Stomach smooth muscle (tissue), 2 donors: ENCODE measurements around the gene PLXNB2.

Experiments used
- H3K27ac ChIP-seq: one replicate; pipeline ENCODE4 v1.7.0; 2013; ENCODE audit warnings: mild to moderate bottlenecking, low read length, inconsistent platforms
- H3K27me3 ChIP-seq, 2 donors: one replicate each; pipeline ENCODE4 v1.7.0; 2013; ENCODE audit warnings: low read length in 2 of 2; ENCODE audit not compliant: insufficient read depth in 2 of 2, control insufficient read depth in 1 of 2
- H3K36me3 ChIP-seq, 2 donors: one replicate each; pipeline ENCODE4 v1.7.0; 2013; ENCODE audit warnings: low read length in 2 of 2; ENCODE audit not compliant: control insufficient read depth in 2 of 2, insufficient read depth in 2 of 2
- H3K4me1 ChIP-seq: one replicate; pipeline ENCODE4 v1.7.0; 2013; ENCODE audit warnings: low read length; ENCODE audit not compliant: control insufficient read depth, insufficient read depth
- H3K4me3 ChIP-seq, 2 donors: one replicate each; pipeline ENCODE4 v1.7.0; 2013; ENCODE audit warnings: low read length in 2 of 2
- H3K9ac ChIP-seq, 2 donors: one replicate each; pipeline ENCODE4 v1.7.0; 2013; ENCODE audit warnings: low read length in 2 of 2, mild to moderate bottlenecking in 1 of 2
- H3K9me3 ChIP-seq, 2 donors: one replicate each; pipeline ENCODE4 v1.7.0; 2013; ENCODE audit warnings: low read length in 2 of 2; ENCODE audit not compliant: control insufficient read depth in 2 of 2
- donor health status: healthy.
- donor health status: Pancreatic carcinoma.

The PLXNB2 gene

DNA sequence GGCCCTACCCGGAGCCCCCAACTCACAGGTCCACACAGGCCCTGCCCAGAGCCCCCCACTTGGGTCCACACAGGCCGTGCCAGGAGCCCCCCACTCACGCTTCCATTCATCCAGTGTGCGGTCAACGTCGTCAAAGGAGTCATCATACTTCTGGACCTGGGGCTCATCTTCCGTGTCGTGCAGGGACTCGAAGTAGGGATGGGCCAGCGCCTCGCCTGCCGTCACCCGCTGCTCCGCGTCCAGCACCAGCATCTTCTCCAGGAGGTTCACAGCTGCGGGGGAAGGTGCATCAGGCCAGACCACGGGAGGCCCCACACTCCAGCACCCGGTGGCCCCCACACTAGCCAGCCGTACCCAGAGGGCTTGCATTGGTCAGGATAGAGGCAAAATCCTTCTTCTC, 52.3 kb downstream of the PLXNB2 start:
- H3K36me3 ChIP-seq, result no peaks in the 10 kb centered on the region
- H3K4me3 ChIP-seq, result no peak overlapping the region
- no peak overlapping the region for H3K27ac ChIP-seq
- H3K9ac ChIP-seq, result no peak overlapping the region
- no peaks in the 10 kb centered on the region for H3K9me3 ChIP-seq
- H3K4me1 ChIP-seq, result peaks cover 23% of the 10 kb centered on the region
- no peaks in the 10 kb centered on the region for H3K27me3 ChIP-seq

DNA sequence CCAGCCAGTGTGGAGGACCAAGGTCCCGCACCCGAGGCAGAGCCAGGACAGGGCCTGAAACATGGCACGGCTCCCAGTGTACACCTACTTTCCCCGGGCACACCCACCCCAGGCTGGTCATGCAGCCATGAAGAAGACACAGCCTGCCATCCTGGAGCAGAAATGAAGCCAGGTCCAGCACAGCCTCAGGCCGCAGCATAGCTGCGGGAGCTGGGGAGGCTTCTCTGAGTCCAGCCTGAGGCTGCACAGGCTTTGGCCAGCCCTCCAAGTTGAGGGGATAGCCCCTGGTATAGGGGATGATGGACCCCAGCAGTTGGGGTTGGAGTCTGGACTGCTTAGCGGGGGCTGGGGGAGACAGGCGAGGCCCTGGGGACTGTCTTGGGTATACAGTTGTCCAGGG, 53.5 kb downstream of the PLXNB2 start:
- Histone ChIP-seq H3K9me3 (no peaks in the 10 kb centered on the region), H3K4me1 (peaks cover 25% of the 10 kb centered on the region), H3K4me3 (no peak overlapping the region), H3K36me3 (no peaks in the 10 kb centered on the region), H3K27ac (no peak overlapping the region), H3K27me3 (no peaks in the 10 kb centered on the region), H3K9ac (no peak overlapping the region)

DNA sequence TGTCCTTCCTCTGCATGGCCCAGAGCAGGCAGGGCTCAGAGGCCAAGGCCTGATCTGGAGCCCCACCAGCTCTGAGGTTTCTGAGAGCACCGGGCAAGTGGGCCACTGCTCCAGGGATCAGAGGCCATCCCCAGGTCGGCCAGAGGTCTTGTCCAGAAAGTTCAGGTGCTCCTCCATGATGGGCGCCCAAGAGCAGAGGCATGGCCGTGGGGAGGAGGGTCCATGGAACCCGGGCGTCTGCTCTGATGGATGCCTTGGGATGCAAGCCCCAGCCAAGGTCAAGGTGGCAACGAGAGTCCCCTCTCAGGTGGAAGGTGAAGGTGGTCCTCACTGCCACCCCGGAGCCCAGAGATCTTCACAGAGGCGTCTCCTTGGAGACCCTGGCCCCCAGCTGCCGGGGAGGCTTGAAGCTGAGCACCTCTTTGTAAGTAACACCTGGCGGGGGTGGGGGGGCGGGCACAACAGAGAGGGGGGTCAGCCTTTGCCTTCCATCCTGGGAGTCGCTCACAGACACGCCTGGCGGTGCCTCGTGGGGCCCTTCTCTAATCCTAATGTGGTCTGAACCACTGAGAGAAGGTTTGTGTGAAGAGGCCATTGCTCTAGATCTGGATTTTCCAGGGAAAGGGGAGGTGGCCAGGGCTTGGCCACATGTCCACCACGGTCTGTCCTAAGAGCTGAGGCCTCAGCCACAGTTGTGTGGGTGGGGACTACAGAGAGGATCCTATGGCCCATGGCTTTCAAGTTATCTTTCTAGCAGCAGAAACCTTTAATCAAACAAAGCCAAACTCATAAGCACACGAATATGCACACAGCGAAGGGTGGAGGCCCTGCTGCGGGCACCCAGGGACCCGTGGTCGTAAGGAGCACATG, 54.2 kb downstream of the PLXNB2 start:
- H3K27me3 ChIP-seq, result no peaks in the 10 kb centered on the region
- peaks cover 25% of the 10 kb centered on the region for H3K4me1 ChIP-seq
- no peak overlapping the region for H3K4me3 ChIP-seq
- no peaks in the 10 kb centered on the region for H3K36me3 ChIP-seq
- no peak overlapping the region for H3K9ac ChIP-seq
- no peaks in the 10 kb centered on the region for H3K9me3 ChIP-seq
- no peak overlapping the region for H3K27ac ChIP-seq

DNA sequence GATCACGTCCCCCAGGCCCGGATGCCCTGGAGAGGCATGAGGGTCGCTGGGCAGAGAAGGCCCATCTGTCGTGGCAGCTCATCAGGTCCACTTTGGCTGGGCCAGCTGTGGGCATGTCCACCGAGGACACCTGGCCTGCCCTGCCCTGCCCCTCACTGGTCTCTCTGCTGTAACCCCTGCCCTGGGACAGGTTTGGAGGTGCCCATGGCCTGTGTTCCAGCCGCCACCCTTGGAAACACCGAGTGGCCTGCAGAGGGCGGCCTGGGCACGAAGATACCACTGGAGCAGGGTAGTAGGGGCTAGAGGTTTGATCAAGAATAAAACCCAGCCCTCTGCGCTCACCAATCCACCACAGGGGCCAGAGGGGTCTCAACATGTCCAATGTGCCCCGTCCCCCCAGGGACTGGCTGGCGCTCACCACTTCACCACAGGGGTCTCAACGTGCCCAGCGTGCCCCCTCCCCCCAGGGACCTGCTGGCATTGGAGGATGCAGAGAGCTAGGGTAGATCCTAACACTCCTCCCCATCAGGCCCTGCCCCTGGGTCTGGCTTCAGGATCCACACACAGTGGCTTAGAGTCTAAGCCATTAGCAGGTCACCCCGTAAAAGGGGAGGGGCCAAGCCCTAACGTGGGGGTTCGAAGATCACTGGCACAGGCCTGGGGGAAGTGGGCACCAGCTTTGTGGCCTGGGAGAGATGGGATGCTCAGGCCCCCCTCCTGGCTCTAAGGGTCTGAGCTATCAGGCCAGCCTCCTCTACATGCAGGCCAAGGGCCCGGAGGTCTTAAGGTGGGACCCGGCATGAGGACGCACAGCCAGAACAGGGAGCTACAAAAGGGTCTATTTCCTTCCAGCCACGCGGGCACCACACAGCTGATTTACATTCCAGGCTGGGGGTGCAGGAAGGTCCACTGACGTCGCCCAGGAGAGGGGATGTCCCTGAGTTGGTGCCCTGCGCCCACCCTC, 55.1 kb downstream of the PLXNB2 start:
- Histone ChIP-seq H3K36me3 (peaks cover 0 to 3% of the 10 kb centered on the region in 2 donors), H3K27ac (peak overlapping the region; percentile 74), H3K27me3 (no peaks in the 10 kb centered on the region), H3K4me1 (peaks cover 25% of the 10 kb centered on the region), H3K9ac (peak overlapping the region in 1 of 2 donors; percentile 42), H3K4me3 (peak overlapping the region in 1 of 2 donors; percentile 8), H3K9me3 (no peaks in the 10 kb centered on the region)

DNA sequence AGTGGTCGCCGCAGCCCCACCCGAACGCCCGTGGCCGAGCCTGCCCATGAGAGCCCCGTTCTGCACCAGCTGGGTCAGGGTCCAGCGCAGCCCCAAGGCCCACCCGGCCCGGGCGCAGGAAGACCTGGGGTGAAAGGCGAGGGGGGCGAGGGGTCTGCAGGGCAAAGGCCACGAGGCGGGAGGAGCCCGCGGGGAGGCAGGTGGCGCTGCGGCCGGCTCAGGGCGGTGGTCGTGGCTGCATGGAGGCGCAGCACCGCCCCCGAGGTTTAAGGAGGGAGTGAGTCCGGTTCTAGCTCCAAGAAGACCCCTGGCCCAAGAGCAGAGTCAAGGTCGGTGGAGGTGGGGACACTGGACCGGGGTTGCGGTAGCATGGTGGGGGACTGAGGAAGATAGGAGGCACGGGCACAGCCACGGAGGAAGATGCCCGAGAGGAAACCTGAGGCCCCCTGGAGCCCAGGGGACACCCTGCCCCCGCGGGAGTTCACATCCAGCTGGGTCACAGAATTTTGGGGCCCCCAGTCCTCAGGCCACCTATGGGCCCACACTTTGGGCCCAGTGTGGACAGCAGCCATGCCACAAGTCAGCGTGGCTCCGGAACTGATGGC, 55.9 kb downstream of the PLXNB2 start:
- H3K36me3 ChIP-seq, result peaks cover 2 to 6% of the 10 kb centered on the region in 2 donors
- H3K9me3 ChIP-seq, result no peaks in the 10 kb centered on the region
- H3K27ac ChIP-seq, result peak overlapping the region; percentile 74
- no peaks in the 10 kb centered on the region for H3K27me3 ChIP-seq
- H3K9ac ChIP-seq, result peak overlapping the region in 1 of 2 donors; percentile 42
- peaks cover 28% of the 10 kb centered on the region for H3K4me1 ChIP-seq
- H3K4me3 ChIP-seq, result peak overlapping the region; percentile 72 to 88

DNA sequence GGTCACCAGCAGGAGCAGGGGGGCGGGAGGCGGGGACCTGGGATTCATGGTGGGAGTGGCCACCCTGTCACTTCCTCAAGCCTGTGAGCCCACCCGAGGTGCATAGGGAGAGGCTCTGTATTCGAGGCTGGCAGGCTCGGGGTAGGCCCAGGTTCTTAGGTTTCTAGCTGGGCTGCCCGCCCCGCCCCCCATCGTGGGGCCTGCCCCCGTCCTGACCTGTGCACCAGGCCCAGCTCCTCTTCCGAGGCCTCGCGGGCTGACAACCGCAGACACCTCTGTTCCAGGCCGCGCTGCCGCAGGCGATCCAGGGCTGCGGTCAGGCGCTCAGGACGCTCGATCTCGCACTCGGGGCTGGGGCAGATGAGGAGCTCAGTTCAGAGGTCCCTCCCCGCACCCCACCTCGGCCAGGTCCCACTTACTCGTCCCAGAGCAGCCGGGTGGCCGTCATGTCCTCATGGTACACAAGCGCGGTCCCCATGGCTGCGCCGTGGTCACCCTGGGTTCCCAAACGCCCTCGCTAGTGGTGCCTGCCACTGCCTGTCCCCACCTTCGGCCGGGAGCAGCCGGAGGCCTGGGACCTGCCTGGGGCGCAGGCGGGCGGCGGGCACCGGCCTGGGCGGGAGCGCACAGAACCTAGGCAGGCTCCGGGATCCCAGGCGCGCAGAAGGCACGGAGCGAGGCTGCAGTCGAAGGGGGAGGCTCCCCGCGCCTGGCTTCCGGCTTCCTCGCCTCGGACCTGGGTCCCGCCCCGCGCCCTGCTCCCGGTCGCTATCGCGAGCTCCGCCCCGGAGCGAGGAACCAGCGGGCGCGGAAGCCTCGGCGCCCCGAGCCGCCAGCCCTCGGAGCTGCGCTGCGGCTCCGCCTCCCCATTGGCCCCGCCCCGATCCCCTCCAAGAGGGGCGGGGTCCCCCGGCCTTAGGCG, 56.6 kb downstream of the PLXNB2 start, which contains the start of gene HDAC10:
TSS of gene HDAC10 (minus strand) at position 711 of the 922 bp plus-strand sequence. CDS start at position 478, 233 bp downstream.
- Histone ChIP-seq H3K4me3 (peak within 1 kb of the TSS; percentile 72 to 88), H3K9me3 (no peaks in the 10 kb centered on the region), H3K36me3 (peaks cover 8 to 12% of the 10 kb centered on the region in 2 donors), H3K27me3 (no peaks in the 10 kb centered on the region), H3K27ac (peak within 1 kb of the TSS; percentile 74), H3K4me1 (peaks cover 35% of the 10 kb centered on the region), H3K9ac (peak within 1 kb of the TSS; percentile 76)

DNA sequence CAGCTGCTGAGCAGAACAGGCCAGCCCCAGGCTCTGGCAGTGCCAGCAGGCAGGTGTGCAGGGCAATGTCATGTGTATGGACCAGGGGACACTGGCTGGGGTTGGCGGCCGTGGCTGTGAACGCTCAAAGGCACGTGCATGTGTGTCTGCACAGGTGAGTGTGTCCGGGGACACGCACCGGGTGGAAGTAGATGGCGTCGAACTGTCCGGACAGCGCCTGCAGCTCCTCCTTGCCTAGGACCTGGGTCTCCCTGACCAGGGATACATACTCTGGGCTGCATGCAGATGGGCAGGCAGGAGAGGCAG, 57.2 kb downstream of the PLXNB2 start:
- H3K9me3 ChIP-seq, result no peaks in the 10 kb centered on the region
- H3K36me3 ChIP-seq, result peaks cover 8 to 12% of the 10 kb centered on the region in 2 donors
- peaks cover 41% of the 10 kb centered on the region for H3K4me1 ChIP-seq
- H3K27ac ChIP-seq, result peak overlapping the region; percentile 58
- H3K9ac ChIP-seq, result peak overlapping the region; percentile 76
- no peaks in the 10 kb centered on the region for H3K27me3 ChIP-seq
- H3K4me3 ChIP-seq, result peak overlapping the region; percentile 72 to 88

DNA sequence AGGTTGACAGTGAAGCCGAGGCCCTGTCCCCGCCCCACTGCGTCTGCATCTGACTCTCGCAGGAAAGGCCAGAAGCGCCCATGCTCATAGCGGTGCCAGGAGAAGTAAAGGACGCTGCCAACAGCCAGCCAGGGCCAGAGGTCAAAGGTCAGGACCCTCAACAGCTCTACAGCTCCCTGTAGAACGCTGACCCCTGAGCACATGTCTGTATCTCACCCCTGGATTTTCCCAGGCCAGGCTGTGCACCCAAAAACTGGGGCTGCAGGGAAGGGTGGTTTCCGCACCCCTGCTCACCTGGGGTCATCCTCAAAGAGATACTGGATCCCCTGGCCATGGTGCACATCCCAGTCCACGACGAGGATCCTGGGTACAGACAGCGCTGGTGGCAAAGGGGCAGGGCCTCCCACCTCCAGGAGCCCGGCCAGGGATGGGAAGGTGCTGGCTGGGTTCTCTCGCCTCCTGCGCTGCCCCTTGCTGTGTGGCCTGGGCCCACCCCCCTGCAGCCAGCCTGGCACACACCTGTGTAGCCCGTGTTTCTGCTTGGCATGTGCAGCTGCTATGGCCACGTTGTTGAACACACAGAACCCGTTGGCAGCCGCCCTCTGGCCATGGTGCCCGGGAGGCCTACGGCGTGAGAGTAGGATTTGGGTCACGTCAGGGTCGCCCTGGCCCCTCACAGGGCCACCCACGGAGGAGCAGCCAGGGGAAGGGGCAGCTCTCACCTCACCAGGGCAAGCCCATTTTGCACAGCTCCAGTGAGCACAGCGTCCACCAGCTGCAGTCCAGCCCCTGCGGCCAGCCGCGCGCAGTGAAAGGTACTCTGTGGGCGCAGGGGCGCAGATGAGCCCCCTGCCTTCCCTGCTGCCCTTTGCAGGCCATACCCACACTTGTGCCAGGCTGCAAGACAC, 57.9 kb downstream of the PLXNB2 start:
- Histone ChIP-seq H3K27ac (no peak overlapping the region), H3K27me3 (no peaks in the 10 kb centered on the region), H3K4me1 (peaks cover 41% of the 10 kb centered on the region), H3K4me3 (peak overlapping the region in 1 of 2 donors; percentile 88), H3K36me3 (peaks cover 8 to 12% of the 10 kb centered on the region in 2 donors), H3K9ac (no peak overlapping the region), H3K9me3 (no peaks in the 10 kb centered on the region)
